Measurements from ENCODE around the gene HOXA13. TPM values are rescaled to one million over a fixed set of nuclear protein-coding genes. Genes with fewer than 3 reads are reported as not detected.

Gene HOXA13
- total RNA-seq, 2 experiments from 2014 or later: 0.32 to 0.54 TPM

Small RNA genes lying within 50 kb of the gene (microRNA-seq; reads per million reads assigned to microRNA genes)
- gene MIR196B (ENCODE audit: borderline replicate concordance): not detected

Small RNA genes lying within 50 kb of the gene (small RNA-seq; reads per million reads assigned to genes)
- gene AC004080.5 (not detected), gene RF02140 (not detected), gene RF02141 (not detected)

Other genes with a start within 250 kb of the HOXA13 start
- gene HOXA1, start 104.1 kb downstream of the HOXA13 start, total RNA-seq (2014; rRNA removed; shearing (Covaris generic)): 1.6 and 3.0 TPM in 2 replicates
- 7.2 and 8.2 TPM in 2 replicates for gene HOXA1, start 104.1 kb downstream of the HOXA13 start, total RNA-seq (2022)
- 0.25 TPM in 1 of 2 replicates, not detected in the other for gene HOXA2, start 97.4 kb downstream of the HOXA13 start, total RNA-seq (2014; rRNA removed; shearing (Covaris generic))
- gene HOXA2, start 97.4 kb downstream of the HOXA13 start, total RNA-seq (2022): 0.42 TPM in 1 of 2 replicates, not detected in the other
- 0.75 TPM in 1 of 2 replicates, not detected in the other for gene HOXA4, start 69.3 kb downstream of the HOXA13 start, total RNA-seq (2014; rRNA removed; shearing (Covaris generic))
- gene HOXA4, start 69.3 kb downstream of the HOXA13 start, total RNA-seq (2022): 1.6 and 2.0 TPM in 2 replicates
- 3.4 and 17.5 TPM in 2 replicates for gene HOXA5, start 56.4 kb downstream of the HOXA13 start, total RNA-seq (2014; rRNA removed; shearing (Covaris generic))
- gene HOXA5, start 56.4 kb downstream of the HOXA13 start, total RNA-seq (2022): 7.4 and 7.9 TPM in 2 replicates
- 4.1 and 6.7 TPM in 2 replicates for gene HOXA6, start 52.3 kb downstream of the HOXA13 start, total RNA-seq (2014; rRNA removed; shearing (Covaris generic))
- 10.2 and 12.0 TPM in 2 replicates for gene HOXA6, start 52.3 kb downstream of the HOXA13 start, total RNA-seq (2022)
- 0.41 TPM in 1 of 2 replicates, not detected in the other for gene HOXA3, start 47.5 kb downstream of the HOXA13 start, total RNA-seq (2014; rRNA removed; shearing (Covaris generic))
- 2.6 and 2.7 TPM in 2 replicates for gene HOXA3, start 47.5 kb downstream of the HOXA13 start, total RNA-seq (2022)
- gene HOXA7, start 43.4 kb downstream of the HOXA13 start, total RNA-seq (2014; rRNA removed; shearing (Covaris generic)): 4.1 and 6.0 TPM in 2 replicates
- gene HOXA7, start 43.4 kb downstream of the HOXA13 start, total RNA-seq (2022): 0.42 and 1.2 TPM in 2 replicates
- gene HOXA9, start 34.6 kb downstream of the HOXA13 start, total RNA-seq (2014; rRNA removed; shearing (Covaris generic)): not detected in 2 replicates
- gene HOXA9, start 34.6 kb downstream of the HOXA13 start, total RNA-seq (2022): not detected in 2 replicates
- not detected in 2 replicates for gene HOXA10, start 25.8 kb downstream of the HOXA13 start, total RNA-seq (2014; rRNA removed; shearing (Covaris generic))
- gene HOXA10, start 25.8 kb downstream of the HOXA13 start, total RNA-seq (2022): not detected in 2 replicates
- not detected in 2 replicates for gene HOXA11, start 14.9 kb downstream of the HOXA13 start, total RNA-seq (2014; rRNA removed; shearing (Covaris generic))
- gene HOXA11, start 14.9 kb downstream of the HOXA13 start, total RNA-seq (2022): not detected in 2 replicates
- gene EVX1, start 42.7 kb upstream of the HOXA13 start, total RNA-seq (2014; rRNA removed; shearing (Covaris generic)): not detected in 2 replicates
- not detected in 2 replicates for gene EVX1, start 42.7 kb upstream of the HOXA13 start, total RNA-seq (2022)

All from OCI-LY7 (cell line).